Activated CD4-positive, alpha-beta T cell treated with anti-CD3 and anti-CD28 coated beads, Interleukin-2, amount 50 U/mL, for 16 hours (primary cell): ENCODE measurements around the gene TSPAN2.

ENCODE experiments used
- DNase-seq: peaks from one replicate; pipeline ENCODE4 v3.0.0-alpha.2; 2020

The TSPAN2 gene

DNA sequence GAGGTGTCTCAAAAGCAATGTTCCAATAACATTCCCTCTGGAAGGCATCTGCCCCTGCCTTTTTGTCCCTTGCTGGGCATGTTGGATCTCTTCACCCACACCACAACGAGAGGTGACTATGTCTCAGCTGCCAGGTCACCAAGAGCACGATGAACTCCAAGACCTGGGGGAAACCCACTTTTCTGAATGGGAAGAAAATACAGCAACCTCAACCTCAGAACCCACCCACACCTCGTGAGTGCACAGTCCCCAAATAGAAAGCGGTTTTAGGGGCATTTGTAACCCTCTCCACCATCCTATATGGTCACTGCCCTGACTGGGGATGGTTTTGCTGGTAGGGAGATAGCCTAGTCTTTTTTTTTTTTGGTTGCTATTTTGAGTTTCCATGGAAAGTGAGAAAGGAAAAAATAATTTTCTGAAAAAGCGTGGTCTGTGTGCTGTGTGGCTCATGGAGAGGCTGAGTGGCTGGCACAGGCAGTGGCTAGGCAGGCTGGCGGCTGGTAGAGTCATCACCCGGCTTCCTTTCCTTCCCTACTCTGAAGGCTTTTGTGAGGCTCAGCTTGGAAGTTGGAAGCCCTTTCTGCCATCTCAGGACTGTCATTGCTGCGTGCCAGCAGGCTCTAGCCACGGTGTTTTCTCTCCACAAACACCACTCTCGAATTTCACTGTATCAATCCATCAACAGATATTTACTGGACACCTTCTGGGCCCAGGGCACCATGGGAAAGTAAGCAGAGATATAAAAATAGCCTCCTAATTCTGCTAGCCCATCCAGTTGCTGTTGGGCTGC lies 15.8 kb downstream of the TSPAN2 start:
- DNase-seq, result no peak

DNA sequence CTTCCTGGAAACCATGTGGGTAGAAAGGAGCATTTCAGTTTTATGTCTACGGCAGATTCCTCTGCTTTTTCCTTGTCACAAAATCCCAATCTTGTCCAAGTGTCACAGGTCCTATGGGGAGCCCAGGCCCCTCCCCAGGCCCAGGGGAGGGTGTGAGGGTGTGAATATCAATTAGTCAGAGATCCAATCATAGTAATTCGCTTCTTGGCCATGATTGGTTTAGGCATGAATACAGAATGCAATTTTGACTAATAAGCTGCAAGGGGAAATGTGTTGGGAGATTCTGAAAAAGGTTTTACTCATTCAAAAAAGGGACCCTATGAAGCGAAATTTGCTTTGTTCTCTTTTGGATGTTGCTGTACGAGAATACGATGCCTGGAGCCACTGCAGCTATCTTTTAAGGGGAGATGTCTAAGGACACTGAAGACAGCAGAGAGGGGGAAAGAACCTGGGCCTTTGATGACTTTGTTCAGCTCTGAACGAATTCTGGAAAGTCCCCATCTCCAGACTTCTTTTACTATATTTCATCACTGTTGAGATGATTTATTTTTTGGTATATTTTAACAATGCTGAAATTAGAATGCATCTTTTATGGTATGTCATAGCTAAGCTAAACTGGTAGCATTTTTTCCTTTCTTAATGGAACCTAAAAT lies 18.2 kb downstream of the TSPAN2 start:
- no peak for DNase-seq

DNA sequence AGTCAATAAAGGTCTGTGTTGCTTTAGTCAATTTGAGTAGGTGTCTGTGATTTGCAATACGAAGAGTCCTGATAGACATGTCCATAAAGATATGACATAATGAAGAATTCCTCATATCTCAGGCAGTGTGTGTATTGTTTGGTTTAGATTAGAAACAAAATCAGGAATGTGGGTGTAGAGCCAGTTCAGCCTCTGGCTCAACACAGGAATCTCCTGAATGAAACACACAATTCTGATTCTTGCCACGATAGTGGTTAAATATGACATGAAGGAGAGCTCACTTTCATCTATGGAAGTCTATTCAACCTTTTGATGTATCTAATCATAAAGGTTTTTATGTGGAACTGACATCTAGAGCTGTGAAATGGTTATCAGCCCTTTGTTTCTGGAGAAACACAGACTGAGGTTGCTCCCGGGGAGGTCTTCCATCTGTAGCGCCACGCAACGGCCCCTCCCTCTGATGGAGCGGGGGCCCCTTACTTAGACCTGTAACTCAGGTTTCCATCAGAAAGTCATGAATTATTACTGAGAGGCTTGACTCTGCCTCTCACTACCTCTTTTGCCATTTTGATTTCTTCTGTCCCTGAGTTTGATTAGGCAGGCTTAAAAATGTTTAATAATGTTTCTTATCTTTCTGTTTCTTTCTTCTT lies 19.5 kb downstream of the TSPAN2 start:
- DNase-seq, result no peak

DNA sequence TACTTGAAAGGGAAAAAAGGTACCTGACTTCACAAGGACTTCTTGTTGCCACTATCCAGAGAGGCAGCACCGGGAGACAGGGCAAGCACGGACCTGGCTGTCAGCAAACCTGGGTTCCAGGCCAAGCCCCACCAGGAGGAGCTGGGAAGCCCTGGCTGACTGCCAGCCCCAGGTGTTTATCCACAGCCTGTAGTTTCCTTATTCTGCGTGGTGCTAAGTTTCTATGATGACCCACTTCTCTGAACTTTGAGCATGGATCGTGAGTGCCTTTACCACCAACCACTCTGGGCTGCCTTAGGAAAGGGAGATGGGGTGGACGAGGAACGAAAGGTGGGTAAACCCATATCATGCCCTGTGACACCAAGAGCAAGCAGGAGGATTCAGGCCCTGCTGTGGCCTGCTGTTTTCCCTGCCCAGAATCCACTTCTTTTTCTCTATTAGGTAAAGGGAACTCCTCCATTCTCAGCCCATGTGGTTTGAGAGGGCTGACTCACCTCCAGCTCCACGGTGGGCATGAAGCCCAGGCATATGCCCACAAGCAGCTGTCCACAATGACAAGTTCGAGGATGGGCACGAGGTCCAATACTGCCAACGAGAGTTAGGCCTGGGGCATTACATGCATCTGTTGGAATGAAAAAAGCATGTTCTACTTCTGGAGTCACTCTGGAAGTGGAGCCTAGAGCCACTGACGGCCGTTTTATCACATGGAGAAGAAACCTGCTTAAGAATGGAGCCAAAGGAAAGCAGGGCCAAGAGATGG lies 20.3 kb downstream of the TSPAN2 start:
- DNase-seq, result no peak

DNA sequence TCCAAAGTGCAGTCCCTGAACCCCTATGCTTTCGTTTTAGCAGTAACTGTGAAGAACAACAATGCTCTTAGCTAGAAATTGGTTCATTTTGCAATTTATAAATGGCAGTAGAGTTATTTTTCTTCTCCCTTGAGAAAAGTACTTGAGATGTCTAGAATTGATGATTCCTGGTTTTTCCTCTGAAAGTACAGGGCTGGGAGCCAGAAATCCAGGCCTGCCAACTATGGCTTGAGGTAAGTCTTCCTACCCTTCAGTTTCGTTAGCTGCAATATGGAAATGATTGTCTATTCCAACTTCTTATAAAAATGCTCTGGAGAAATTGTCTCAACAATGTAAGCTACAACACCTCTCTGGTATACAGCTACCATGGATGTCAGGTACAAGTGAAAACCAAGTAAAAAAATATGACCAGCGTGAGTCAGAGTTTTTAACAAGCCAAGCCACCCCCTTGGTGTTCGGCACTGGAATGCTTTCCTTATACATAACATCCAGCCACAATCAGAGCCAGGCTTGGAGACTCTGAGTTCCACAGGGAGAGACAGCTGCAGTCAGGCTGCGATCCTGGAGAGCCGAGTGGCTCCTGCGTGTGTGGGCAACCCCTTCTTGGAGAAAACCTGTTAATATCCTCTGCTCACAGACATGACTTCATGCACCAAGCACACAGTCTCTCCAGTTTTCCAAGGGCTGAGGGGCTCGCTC lies 22.0 kb downstream of the TSPAN2 start:
- no peak for DNase-seq

DNA sequence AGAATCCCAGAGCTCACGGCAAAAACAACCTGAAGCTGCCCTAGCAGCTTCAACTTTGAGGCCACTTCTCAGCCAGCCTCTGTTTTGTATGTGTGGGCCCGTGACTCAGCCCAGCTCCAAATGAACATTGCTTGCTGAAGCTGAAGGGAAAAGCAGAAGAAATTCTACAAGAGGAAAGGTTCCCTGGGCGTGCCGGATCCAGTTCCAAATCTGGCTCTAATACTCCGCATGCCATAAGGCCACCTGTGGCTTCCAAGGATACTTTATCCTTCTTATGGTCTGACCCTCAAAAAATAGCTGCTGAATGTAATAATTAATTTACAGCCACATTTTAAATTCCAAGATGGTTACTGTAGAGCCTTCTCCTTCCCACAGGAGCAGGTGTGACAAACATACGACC lies 24.3 kb downstream of the TSPAN2 start:
- DNase-seq, result no peak

DNA sequence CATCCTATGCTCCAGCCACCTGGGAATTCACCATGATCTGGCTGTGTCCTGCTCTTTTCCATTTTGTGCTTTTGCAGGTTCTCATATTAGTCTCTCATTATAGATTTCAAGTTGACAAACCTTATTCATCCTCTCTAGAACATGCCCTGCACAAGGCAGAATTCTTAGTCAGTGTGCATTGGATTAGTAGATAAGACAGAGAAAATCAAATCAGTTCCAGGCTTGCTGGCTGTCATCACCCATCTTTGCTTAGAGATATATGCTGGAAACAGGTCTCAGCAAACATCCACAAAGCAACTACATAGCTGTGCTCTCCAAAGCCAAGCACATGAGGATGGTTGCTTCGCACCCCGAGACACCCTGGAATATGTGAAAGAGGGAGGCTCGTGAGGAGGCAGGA lies 24.8 kb downstream of the TSPAN2 start:
- DNase-seq, result no peak

DNA sequence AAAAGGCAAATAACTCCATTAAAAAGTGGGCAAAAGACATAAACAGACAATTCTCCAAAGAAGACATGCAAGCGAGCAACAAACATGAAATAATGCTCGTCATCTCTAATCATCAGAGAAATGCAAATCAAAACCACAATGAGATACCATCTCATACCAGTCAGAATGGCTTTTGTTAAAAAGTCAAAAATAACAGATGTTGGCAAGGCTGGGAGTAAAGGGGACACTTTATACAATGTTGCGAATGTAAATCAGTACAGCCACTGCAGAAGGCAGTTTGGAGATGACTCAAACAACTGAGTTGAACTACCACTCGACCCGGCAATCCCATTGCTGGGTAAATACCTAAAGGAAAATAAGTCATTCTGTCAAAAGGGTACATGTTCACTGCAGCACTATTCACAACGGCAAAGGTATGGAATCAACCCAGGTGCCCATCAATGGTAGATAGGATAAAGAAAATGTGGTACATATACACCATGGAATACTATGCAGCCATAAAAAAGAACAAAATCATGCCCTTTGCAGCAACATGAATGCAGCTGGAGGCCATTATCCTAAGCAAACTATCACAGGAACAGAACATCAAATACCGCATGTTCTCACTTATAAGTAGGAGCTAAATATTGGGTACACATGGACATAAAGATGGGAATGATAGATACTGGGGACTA lies 25.9 kb downstream of the TSPAN2 start:
- DNase-seq, result peak; percentile 83

DNA sequence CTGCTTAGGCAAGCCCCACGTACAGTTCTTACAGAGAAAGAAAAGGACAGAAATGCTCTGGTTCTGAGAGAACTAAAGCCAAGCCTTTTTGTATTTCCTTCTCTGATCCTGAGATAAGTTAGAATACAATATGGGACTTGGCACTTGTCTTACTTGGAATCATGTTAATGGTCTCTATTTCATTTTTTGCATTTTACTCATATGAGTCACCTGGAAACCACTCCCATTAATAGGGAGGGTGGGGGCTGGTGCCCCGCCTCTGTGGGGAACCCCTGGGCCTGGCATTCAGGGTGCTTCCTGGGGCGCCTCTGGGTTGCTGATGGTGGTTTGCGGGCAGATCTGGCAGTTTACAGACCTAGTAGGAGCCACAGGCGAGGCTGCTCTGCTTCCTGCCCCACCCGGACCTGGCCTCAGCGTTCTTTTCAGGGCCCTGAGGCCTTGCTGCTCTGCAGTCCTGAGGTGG lies 26.7 kb downstream of the TSPAN2 start:
- peak; percentile 94 for DNase-seq

DNA sequence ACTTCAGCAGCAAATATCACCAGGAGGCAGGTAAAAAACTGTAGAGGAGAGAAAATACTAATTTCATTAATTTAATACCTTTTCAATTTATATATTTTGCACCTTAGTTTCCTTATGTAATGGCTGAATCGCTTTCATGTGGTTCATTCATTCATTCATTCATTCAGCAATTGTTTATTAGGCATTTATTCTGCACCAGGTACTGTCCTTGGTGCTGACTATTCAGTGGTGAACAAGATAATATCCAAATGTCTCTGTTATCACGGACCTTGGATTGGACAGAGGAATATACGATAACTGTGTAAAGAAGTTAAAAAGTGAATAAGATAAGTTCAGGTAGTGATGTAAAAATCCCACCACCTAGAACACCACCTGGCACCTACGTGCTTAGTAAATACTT lies 28.8 kb downstream of the TSPAN2 start:
- no peak for DNase-seq

DNA sequence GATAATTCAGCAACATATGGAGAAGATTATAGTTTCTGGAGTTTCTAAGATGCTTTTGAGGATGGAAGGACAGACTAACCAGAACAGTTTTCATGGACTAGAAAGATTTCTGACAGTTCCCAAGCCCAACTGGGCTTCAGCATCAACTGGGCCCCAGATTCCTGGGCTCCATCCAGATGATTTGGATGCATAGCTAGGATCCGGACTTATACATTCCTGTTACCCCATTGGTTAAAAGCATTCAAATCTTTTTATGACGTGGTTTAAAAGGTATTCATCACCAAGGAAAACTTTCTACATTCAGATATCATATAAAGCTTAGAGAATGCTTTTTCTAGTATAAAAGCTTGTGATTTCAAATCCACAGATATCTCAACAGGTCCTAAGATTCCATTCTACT lies 30.0 kb downstream of the TSPAN2 start:
- no peak for DNase-seq

DNA sequence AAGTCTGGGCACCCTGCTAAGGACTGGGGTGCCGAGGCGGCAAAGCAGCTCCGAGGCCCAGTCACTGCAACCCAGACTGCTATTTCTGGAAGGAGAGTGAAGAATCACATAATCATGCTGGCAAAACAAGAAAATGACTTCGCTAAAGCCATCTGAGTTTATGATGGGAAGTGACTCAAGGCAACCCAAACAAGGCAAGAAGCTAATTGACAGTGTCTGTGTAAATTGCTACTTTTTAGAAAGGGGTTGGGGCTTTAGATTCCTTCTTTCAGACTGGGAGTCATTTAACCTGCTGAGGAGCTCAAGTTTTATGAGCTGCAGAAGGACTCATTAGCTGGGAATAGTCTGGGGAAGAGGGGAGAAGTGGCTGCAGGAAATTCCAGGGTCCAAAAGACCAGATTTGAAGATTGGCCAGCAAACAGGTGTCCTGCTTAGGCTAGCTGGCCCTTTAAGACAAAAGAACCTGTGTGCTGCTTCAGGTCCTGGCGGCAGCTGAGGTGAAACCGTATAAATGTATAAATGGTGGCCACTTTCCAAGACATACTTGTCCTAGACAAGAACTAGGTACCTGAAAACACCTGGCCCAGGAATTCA lies 31.5 kb downstream of the TSPAN2 start:
- no peak for DNase-seq

DNA sequence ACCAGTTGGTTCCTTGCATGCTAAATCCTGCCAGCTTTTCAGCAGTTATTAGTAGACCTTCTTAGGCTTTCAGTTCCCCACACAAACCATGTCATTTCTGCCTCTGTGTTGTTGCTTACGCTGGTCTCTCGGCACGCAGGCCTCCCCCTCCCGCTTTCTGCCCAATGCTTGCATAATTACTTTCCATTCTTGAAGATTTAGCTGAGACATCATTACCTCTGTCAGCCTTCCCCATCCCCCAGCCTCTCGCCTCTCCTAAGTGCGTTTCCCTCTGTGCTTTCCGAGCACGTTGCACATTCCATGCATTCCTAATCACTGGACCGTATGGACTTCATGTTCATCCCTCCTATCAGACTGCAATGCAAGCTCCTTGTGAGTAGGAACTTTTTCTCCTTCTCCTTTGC lies 32.9 kb downstream of the TSPAN2 start:
- no peak for DNase-seq

DNA sequence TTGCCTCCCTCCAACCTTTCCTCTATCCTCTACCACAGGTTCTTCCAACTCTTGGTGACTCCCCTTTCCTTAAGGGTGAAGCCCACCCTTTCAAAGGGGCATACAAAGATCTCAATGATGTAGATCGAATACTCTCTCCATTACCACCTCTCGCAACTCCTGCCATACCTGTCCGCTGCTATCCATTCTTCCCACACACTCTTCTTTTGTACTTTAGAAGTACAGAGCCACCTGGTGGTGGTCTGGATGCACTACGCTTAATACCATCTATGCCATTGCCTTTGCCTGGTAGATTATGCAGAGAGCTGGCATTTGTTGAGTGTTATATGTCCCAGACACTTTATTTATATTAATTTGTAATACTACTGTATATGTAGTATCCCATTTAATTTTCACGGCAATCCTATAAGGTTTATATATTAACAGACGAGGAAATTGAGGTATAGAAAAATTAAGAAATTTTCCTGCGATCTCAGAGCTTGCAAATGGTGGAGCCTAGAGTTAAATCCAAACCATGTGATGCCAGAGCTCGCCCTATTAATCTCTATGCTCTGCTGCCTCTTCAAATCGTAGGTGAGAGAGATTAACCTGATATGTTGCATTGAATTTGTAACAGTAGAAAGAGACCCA lies 36.7 kb downstream of the TSPAN2 start:
- DNase-seq, result peak; percentile 62

DNA sequence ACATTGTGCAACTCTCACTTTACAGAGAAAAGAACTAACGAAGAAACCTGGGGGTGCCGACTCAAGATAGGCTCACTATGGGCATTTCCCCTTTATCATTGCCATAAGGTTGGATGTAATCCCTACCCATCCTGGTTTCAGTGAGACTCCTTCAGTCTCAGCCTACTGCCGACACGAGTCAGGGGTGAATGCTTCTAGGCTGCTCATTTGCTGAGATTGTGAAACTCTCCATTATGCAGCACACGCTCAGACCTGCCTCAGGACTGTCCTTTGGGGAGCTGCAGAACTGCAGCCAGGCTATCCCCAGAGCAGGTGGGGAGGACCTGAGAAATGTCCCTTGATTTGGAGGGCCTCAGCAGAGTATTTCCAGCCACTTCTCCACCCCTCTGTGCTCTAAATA lies 37.5 kb downstream of the TSPAN2 start:
- DNase-seq, result no peak

DNA sequence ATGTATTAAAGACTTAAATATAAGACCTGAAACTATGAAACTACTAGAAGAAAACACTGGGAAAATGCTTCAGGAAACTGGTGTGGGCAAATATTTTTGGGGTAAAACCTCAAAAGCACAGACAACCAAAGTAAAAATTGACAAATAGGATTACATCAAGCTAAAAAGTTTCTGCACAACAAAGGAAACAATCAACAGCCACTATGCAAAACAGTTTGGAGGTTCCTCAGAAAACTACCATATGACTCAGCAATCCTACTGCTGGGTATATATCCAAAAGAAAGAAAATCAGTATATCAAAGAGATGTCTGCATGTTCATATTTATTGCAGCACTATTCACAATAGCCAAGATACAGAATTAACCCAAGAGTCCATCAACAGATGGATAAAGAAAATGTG lies 42.6 kb downstream of the TSPAN2 start:
- no peak for DNase-seq

DNA sequence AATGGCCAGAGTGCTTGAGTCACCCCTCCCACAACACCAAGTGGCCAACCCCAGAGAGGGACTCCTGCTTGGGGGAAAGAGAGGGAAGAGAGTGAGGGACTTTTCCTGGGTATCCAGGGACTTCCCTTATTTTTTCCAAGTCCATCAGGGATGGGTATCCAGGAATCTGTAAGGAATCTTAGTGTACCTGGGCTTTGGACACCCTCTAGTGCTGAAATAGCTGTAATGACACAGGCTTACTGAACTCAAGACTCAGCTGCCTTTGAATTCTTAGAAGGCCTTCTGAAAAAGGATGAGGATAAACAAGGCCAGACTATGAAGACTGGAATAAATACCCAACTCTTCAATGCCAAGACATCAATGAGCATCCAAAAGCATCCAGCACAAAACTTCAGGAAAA lies 47.6 kb downstream of the TSPAN2 start:
- no peak for DNase-seq

DNA sequence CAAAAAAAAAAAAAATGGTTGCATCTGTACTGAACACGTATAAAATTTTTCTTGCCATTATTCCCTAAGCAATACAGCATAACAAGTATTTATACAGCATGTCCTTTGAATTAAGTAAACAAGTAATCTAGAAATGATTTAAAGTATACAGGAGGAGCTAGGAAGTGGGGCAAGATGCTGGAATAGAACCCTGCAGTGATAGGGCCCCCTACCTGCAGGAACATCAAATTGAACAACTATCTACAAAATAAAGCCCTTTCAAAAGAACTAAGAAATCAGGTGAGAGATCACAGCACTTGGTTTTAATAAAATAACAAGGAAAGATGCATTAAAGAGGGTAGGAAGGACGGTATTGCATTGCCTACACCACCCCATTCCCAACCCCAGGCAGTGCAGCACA lies 48.8 kb downstream of the TSPAN2 start:
- no peak for DNase-seq

DNA sequence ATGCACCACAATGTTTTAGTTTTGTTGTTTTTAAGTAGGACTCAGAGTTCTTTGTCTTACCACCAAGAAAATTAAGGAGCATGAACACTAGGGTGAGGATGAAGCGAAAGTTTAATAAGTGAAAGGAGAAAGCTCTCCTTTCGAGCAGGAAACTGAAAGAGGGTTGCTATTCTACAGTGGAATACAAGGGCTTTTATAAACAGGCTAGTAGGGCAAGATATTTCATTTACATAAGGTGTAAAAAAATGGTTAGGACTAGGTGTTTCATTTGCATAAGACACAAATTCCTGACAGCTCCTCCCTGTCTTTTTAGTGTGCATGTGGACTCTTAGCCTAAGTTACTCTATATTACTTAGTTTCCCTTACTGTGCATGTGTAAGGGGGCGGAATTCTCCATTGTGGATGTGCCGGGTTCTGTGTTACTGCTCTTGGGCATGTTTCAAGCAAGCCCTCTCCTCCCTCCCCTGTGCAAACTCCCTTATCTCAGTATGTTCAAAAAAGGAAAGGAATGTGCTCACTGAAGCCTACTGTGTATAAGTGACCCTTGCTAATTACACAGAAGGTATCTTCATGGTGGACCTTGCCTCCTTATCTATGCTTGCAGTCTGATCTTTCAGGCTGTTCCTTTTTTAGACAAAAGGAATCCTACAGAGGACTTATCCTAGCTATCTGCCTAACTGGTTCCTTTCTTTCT lies 52.3 kb downstream of the TSPAN2 start:
- DNase-seq, result no peak

DNA sequence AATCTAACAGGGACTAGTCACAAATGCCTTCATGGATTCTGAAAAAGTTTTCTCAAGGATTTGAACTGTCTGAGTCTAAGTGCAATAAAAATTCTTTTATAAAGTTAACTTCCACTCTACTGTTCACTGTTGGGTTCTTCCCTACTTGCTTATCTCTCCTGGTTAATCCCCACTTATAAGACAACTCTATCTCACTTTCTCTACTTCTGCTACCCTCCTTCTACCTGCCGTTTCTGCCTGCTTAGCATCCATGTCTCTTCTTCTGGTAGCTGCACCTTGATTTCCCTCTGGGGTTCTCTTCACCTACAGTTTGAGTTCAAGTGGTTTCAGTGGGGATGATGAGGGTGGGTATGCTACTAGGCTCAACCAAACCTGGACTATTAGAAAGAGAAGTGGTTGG lies 53.7 kb downstream of the TSPAN2 start:
- no peak for DNase-seq

DNA sequence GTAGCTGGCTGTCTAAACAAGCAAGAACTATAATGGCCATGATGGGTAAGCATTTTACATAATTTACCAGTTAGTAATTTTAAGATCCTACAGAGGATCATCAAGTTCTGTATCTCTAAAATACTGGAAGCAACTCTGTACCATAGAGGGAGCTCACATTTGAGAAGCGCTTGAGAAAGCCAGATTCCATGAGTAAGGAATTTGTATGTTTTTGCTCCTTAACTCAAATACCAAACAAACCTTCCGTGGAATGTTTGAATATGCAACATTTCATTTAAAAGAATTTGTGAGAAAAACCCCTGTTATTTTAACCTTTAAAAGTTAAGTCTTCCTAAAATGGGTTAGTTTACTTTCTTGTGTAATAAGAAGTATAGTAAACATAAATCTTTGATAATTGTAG lies 57.7 kb downstream of the TSPAN2 start:
- DNase-seq, result no peak
